Gastrocnemius medialis (tissue), 4 donors: Measurements from ENCODE around the gene KLHL35. TPM values are rescaled to one million over a fixed set of nuclear protein-coding genes. Genes with fewer than 3 reads are reported as not detected.

Experiments used
- ATAC-seq, 2 donors: fragments of 150-250 bp; one replicate each; pipeline ENCODE4 v1.9.1; 2016
- DNase-seq, 2 donors: peaks; one replicate each; pipeline ENCODE4 v3.0.0-alpha.2; 2019
- H3K27ac ChIP-seq, 4 donors: fragments of 200-600 bp; sonication (generic); 1 replicate in 1 of 4; 2 replicates in 3 of 4; pipeline ENCODE4 v1.5.1; 2016 to 2018; ENCODE audit warnings: mild to moderate bottlenecking in 2 of 4, moderate library complexity in 1 of 4
- H3K27me3 ChIP-seq, 3 donors: fragments of 200-600 bp; sonication (generic) in 2 of 3; 1 replicate in 1 of 3; 2 replicates in 2 of 3; pipeline versions ENCODE4 v1.5.1 to v1.6.0; 2016 to 2019; ENCODE audit warnings: mild to moderate bottlenecking in 1 of 3, moderate library complexity in 1 of 3
- H3K36me3 ChIP-seq, 2 donors: fragments of 200-600 bp; sonication (generic) in 1 of 2; one replicate each; pipeline ENCODE4 v1.5.1; 2017 to 2018
- H3K4me1 ChIP-seq, 2 donors: fragments of 200-600 bp; sonication (generic) in 1 of 2; one replicate each; pipeline ENCODE4 v1.5.1; 2016 to 2017; ENCODE audit warnings: mild to moderate bottlenecking in 2 of 2
- H3K4me3 ChIP-seq, 4 donors: fragments of 200-600 bp; sonication (generic) in 3 of 4; 1 replicate in 1 of 4; 2 replicates in 3 of 4; pipeline ENCODE4 v1.5.1; 2016 to 2019; ENCODE audit warnings: mild to moderate bottlenecking in 2 of 4
- H3K9me3 ChIP-seq, 3 donors: fragments of 200-600 bp; sonication (generic) in 2 of 3; 1 replicate in 1 of 3; 2 replicates in 2 of 3; pipeline ENCODE4 v1.5.1; 2016 to 2019
- POLR2A ChIP-seq, 2 donors: fragments of 450-650 bp; IDR thresholded peaks; one replicate each; pipeline ENCODE4 v1.6.1; 2017; ENCODE audit warnings: antibody characterized with exemption in 2 of 2, mild to moderate bottlenecking in 2 of 2, moderate library complexity in 2 of 2
- in situ Hi-C, 4 donors: fragments of 200-750 bp; cut with MboI; loops; one replicate each; pipeline versions ENCODE4 v1.15.0 to v1.8.0; 2017; ENCODE audit warnings: low sequenced_read_pairs in 4 of 4
- intact Hi-C: fragments of 100-400 bp; cut with DNase I; formaldehyde crosslinking; loops from one replicate; pipeline ENCODE4 v1.15.1; 2023; ENCODE audit warnings: low total_unique reads
- total RNA-seq, 4 donors: library from RNA; depleted of rRNA; stranded (reverse); fragments of >200 nt; gene quantifications; one replicate each; pipeline versions ENCODE4 v1.1.0 to v1.2.3, GENCODE V29; 2016
- TF ChIP-seq, protein P1 (sequence below), 5 experiments: fragments of 450-650 bp in 3 of 5; fragments of 200-600 bp in 2 of 5; sonication (generic) in 2 of 5; IDR thresholded peaks in 4 of 5; conservative IDR thresholded peaks in 1 of 5; 1 replicate in 4 of 5; 2 replicates in 1 of 5; pipeline ENCODE4 v1.5.1; 2016 to 2019; ENCODE audit warnings: antibody characterized with exemption in 5 of 5, mild to moderate bottlenecking in 3 of 5, moderate library complexity in 3 of 5

KLHL35 gene
- total RNA-seq, 4 donors from 2014 or later: 0.53 to 1.8 (median 1.0) TPM; not detected in 1

DNA sequence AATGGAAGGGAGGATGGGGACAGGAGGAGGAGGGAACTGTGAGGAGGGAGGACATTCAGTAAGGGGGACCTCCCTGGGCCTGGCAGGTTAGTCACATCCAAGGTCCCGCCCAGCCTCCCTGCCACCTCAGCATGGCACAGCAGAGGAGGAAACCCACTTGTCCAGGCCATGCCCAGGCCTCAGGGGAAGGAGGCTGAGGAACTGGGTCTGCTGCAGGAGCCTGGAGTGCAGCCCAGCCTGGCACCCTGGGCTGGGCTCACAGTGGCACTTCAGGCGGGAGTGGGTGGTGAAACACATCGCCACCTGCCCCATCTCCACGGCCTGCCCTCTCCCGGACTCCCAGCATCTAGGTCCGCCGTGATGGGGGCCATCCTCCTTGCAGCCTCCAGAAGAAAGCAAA, 17.2 kb upstream of the KLHL35 start:
- ATAC-seq: no peak
- Histone ChIP-seq H3K4me1 (no peaks in the 10 kb centered on the region), H3K9me3 (no peaks in the 10 kb centered on the region), H3K27me3 (no peaks in the 10 kb centered on the region), H3K36me3 (no peaks in the 10 kb centered on the region), H3K27ac (no peak overlapping the region), H3K4me3 (no peak overlapping the region)
- intact Hi-C loops: no loop called here
- DNase-seq: no peak
- in situ Hi-C loops: no loop called here
- no peak for TF ChIP-seq POLR2A (IDR thresholded peaks at IDR 0.05)
- TF ChIP-seq, protein P1, sequence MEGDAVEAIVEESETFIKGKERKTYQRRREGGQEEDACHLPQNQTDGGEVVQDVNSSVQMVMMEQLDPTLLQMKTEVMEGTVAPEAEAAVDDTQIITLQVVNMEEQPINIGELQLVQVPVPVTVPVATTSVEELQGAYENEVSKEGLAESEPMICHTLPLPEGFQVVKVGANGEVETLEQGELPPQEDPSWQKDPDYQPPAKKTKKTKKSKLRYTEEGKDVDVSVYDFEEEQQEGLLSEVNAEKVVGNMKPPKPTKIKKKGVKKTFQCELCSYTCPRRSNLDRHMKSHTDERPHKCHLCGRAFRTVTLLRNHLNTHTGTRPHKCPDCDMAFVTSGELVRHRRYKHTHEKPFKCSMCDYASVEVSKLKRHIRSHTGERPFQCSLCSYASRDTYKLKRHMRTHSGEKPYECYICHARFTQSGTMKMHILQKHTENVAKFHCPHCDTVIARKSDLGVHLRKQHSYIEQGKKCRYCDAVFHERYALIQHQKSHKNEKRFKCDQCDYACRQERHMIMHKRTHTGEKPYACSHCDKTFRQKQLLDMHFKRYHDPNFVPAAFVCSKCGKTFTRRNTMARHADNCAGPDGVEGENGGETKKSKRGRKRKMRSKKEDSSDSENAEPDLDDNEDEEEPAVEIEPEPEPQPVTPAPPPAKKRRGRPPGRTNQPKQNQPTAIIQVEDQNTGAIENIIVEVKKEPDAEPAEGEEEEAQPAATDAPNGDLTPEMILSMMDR (IDR thresholded peaks at IDR 0.05 in 4 of 5, conservative IDR thresholded peaks at IDR 0.05 in 1 of 5): no peak

DNA sequence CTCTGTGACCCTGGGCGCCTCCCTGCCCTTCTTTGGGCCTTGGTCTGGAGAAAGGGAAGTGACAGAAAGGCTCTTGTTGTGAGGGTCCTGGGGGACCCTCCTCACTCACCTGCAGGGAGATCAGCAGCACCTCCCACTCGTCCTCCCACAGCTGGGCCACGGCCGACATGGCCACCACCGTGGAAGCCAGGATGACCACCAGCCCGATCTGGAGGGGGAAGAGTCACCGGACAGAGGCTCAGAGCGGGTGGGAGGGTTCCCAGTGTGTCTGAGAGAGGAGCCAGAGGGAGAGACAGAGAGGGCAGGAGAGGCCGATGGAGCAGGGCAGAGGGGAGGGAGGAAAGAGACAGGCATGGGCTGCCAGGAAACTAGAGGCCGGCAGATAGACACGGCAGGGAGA, 16.8 kb upstream of the KLHL35 start:
- no peaks in the 10 kb centered on the region for H3K36me3 ChIP-seq
- no peak overlapping the region for H3K27ac ChIP-seq
- TF ChIP-seq, protein P1 (IDR thresholded peaks at IDR 0.05 in 4 of 5, conservative IDR thresholded peaks at IDR 0.05 in 1 of 5): no peak
- no peak for TF ChIP-seq POLR2A (IDR thresholded peaks at IDR 0.05)
- no peaks in the 10 kb centered on the region for H3K27me3 ChIP-seq
- in situ Hi-C loops: loop anchor here (5.0 kb wide), 1 partner anchor 83 kb away; no protein-coding TSS in a partner anchor
- no peaks in the 10 kb centered on the region for H3K9me3 ChIP-seq
- DNase-seq (no peak), ATAC-seq (no peak)
- H3K4me1 ChIP-seq: no peaks in the 10 kb centered on the region
- no peak overlapping the region for H3K4me3 ChIP-seq
- intact Hi-C loops: no loop called here

DNA sequence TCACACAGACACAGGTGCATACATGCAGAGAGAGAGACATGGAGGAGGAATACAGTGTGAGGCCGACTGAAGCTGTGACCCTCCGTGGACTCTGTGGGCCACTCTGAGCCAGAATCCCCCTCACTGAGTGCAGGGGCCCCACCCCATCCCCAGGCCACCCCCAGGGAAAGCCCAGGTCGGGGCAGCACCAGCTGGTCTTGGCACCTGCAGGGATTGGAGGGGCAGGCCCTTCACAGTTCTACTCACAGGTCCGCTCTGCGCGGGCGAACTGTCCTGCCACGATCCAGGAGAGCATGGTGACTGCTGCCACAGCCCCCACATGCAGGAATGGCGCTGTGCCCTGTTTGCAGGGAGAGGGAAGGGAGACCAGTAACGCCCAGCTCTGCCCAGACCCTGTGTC, 16.3 kb upstream of the KLHL35 start:
- in situ Hi-C loops: loop anchor here (5.0 kb wide), 1 partner anchor 83 kb away; no protein-coding TSS in a partner anchor

DNA sequence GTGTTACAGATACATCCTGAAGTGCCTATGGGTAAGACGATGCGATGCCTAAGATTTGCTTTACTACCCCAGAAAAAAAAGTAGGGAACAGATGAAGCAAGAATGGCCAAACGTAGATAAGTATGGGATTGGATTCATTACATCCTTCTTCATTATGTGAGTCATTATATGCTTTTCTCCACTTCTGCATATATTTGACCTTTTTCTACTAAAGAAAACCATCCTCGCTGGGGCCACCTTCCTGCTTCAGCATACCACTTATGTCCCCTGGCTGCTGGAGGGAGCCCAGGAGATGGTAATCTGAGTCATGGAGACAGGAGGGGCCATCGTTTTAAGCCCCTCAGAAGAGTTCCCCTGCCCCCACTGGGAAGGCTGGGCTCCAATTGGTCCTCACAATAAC, 14.4 kb upstream of the KLHL35 start:
- no peak for DNase-seq
- H3K4me1 ChIP-seq: no peaks in the 10 kb centered on the region
- intact Hi-C loops (no loop called here), in situ Hi-C loops (loop anchor here (5.0 kb wide), 1 partner anchor 85 kb away; no protein-coding TSS in a partner anchor)
- no peaks in the 10 kb centered on the region for H3K27me3 ChIP-seq
- H3K9me3 ChIP-seq: no peaks in the 10 kb centered on the region
- no peak overlapping the region for H3K4me3 ChIP-seq
- no peaks in the 10 kb centered on the region for H3K36me3 ChIP-seq
- H3K27ac ChIP-seq: no peak overlapping the region
- no peak for TF ChIP-seq POLR2A (IDR thresholded peaks at IDR 0.05)
- TF ChIP-seq, protein P1 (IDR thresholded peaks at IDR 0.05 in 4 of 5, conservative IDR thresholded peaks at IDR 0.05 in 1 of 5): no peak
- no peak for ATAC-seq

More for the DNA sequence above, 16.3 kb upstream of the KLHL35 start:
- no peak overlapping the region for H3K4me3 ChIP-seq
- ATAC-seq (no peak), DNase-seq (no peak)
- no peaks in the 10 kb centered on the region for H3K27me3 ChIP-seq
- TF ChIP-seq, protein P1 (IDR thresholded peaks at IDR 0.05 in 4 of 5, conservative IDR thresholded peaks at IDR 0.05 in 1 of 5): no peak
- no peak for TF ChIP-seq POLR2A (IDR thresholded peaks at IDR 0.05)
- intact Hi-C loops: no loop called here
- no peaks in the 10 kb centered on the region for H3K4me1 ChIP-seq
- no peak overlapping the region for H3K27ac ChIP-seq
- H3K36me3 ChIP-seq: no peaks in the 10 kb centered on the region
- H3K9me3 ChIP-seq: no peaks in the 10 kb centered on the region
